Kidney (tissue), 14 donors: ENCODE measurements around the gene RENBP. TPM values are rescaled to one million over a fixed set of nuclear protein-coding genes. Genes with fewer than 3 reads are reported as not detected.

Source experiments
- DNase-seq, 5 donors: peaks; one replicate each; pipeline ENCODE4 v3.0.0-alpha.2; 2013 to 2020
- FAIRE-seq: peaks from 2 replicates; lab custom pipeline; 2012; peaks lifted over from hg19 to GRCh38; lab: Jason Lieb, UNC
- H3K27ac ChIP-seq, 2 donors: one replicate each; pipeline ENCODE4 v1.7.0; 2013; ENCODE audit warnings: low read depth in 2 of 2, low read length in 2 of 2, inconsistent platforms in 1 of 2
- H3K27me3 ChIP-seq: one replicate; pipeline ENCODE4 v1.7.1; 2013; ENCODE audit warnings: low read length, inconsistent platforms; ENCODE audit not compliant: control insufficient read depth, insufficient read depth
- H3K36me3 ChIP-seq, 3 donors: one replicate each; pipeline versions ENCODE4 v1.7.0 to v1.7.1; 2013; ENCODE audit warnings: low read length in 3 of 3, control low read depth in 1 of 3, inconsistent platforms in 1 of 3; ENCODE audit not compliant: insufficient read depth in 3 of 3, control insufficient read depth in 2 of 3
- H3K4me1 ChIP-seq, 3 donors: one replicate each; pipeline versions ENCODE4 v1.7.0 to v1.7.1; 2013; ENCODE audit warnings: low read length in 3 of 3, inconsistent platforms in 1 of 3, low read depth in 1 of 3; ENCODE audit not compliant: control insufficient read depth in 2 of 3, insufficient read depth in 2 of 3
- H3K4me3 ChIP-seq, 3 donors: one replicate each; pipeline versions ENCODE4 v1.7.0 to v1.8.1; 2013; ENCODE audit warnings: low read length in 3 of 3, control low read depth in 1 of 3, inconsistent platforms in 1 of 3
- H3K9ac ChIP-seq, 3 donors: one replicate each; pipeline versions ENCODE4 v1.7.0 to v1.7.1; 2013; ENCODE audit warnings: low read length in 3 of 3, control low read depth in 1 of 3, inconsistent platforms in 1 of 3
- H3K9me3 ChIP-seq, 3 donors: one replicate each; pipeline versions ENCODE4 v1.7.0 to v1.7.1; 2013; ENCODE audit warnings: low read length in 3 of 3, control low read depth in 1 of 3, inconsistent platforms in 1 of 3; ENCODE audit not compliant: control insufficient read depth in 2 of 3, insufficient read depth in 1 of 3
- CTCF ChIP-seq: IDR thresholded peaks from 3 replicates; pipeline ENCODE4 v1.5.1; 2012; ENCODE audit warnings: mild to moderate bottlenecking, moderate library complexity, borderline replicate concordance; ENCODE audit not compliant: insufficient read depth; ENCODE audit errors: extremely low read depth
- intact Hi-C: fragments of 100-400 bp; cut with DNase I; formaldehyde crosslinking; loops from one replicate; pipeline ENCODE4 v1.11.1; 2022
- polyA plus RNA-seq: library from polyadenylated mRNA; stranded (reverse); fragments of 350-450 nt; fragmentation: Illumina TruSeq; extraction: RNeasy Lipid Tissue Mini Kit (QIAGEN cat#74804); gene quantifications from one replicate; pipeline ENCODE4 v1.2.3, GENCODE V29; 2014; ENCODE audit warnings: low read depth, low replicate concordance; ENCODE audit not compliant: insufficient read depth
- total RNA-seq: library from RNA; stranded (reverse); fragmentation: NEBNext Ultra II Directional; extraction: Animal tissue kit (Norgen Biotek cat#: 25700); gene quantifications from one replicate; pipeline ENCODE4 v1.2.1, GENCODE V29; 2021
- donor health status: control.
- donor health status: control.
- donor health status: control.
- donor health status: control.
- donor health status: control.
- donor health status: DM: yes; HTN: yes; CAD: no.
- donor health status: Normal renal cell carcinoma (clear cell type).

Gene RENBP
- total and polyA plus RNA-seq, 2 donors from 2014 or later: 22.9 to 78.2 TPM

GRCh38 chrX:153909024-153909979, 35.1 kb downstream of the RENBP start:
- FAIRE-seq: no peak
- Histone ChIP-seq H3K4me3 (no peak overlapping the region), H3K27ac (no peak overlapping the region), H3K4me1 (no peaks in the 10 kb centered on the region), H3K9ac (no peak overlapping the region), H3K27me3 (no peaks in the 10 kb centered on the region), H3K9me3 (no peaks in the 10 kb centered on the region), H3K36me3 (no peaks in the 10 kb centered on the region)
- no peak for TF ChIP-seq CTCF
- intact Hi-C loops: no loop called here
- DNase-seq: peak in 1 of 5 donors; percentile 56

- no peak for TF ChIP-seq CTCF
- no peak for DNase-seq
Observed at GRCh38 chrX:153908219-153908860, 36.1 kb downstream of the RENBP start.

DNA sequence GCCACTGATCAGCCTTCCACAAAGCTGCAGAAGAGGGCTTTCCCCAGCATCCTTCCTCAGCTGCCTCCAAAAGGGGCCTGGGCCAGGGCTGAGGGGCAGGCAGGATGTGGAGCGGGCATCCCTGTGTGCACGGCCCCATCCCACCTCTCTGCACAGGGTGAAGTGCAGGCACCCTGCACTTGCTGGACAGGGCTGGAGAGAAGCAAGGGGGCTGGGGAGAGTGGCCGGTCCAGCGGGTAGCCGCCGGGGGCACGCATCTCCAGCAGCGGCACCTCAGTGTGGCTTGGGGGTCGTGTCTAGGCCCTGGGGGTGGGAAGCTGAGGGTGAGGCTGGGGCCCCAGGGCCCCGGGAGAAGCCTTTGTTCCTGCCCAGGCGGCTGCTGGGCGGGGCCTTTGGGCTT, 37.0 kb downstream of the RENBP start:
- FAIRE-seq: no peak
- DNase-seq: peak in 1 of 5 donors; percentile 80

More at GRCh38 chrX:153908219-153908860, 36.1 kb downstream of the RENBP start:
- no peak for FAIRE-seq
- Histone ChIP-seq H3K9me3 (no peaks in the 10 kb centered on the region), H3K27ac (no peak overlapping the region), H3K27me3 (no peaks in the 10 kb centered on the region), H3K4me1 (peaks cover 0 to under 1% (median 0%) of the 10 kb centered on the region in 3 donors), H3K36me3 (no peaks in the 10 kb centered on the region), H3K9ac (no peak overlapping the region), H3K4me3 (no peak overlapping the region)
- intact Hi-C loops: no loop called here

More for the DNA sequence above, 37.0 kb downstream of the RENBP start:
- Histone ChIP-seq H3K9me3 (no peaks in the 10 kb centered on the region), H3K27ac (no peak overlapping the region), H3K27me3 (no peaks in the 10 kb centered on the region), H3K4me1 (peaks cover 0 to 4% (median 0%) of the 10 kb centered on the region in 3 donors), H3K9ac (no peak overlapping the region), H3K36me3 (no peaks in the 10 kb centered on the region), H3K4me3 (no peak overlapping the region)
- intact Hi-C loops: no loop called here
- no peak for TF ChIP-seq CTCF
